ENCODE results near the gene RPS6KB1. TPM values are rescaled to one million over a fixed set of nuclear protein-coding genes. Genes with fewer than 3 reads are reported as not detected.
"Not testable (repeated sequence)": the region's sequence is repeated elsewhere in the genome, so short reads cannot be mapped to it uniquely, and the experiment has no call there.

Gene RPS6KB1
- total RNA-seq, 1 donor from 2014 or later: 34.9 TPM

- Histone ChIP-seq H3K27me3 (no peaks in the 10 kb centered on the region), H3K9me3 (no peaks in the 10 kb centered on the region), H3K27ac (no peak overlapping the region), H3K4me3 (no peak overlapping the region), H3K36me3 (peaks cover 80% of the 10 kb centered on the region), H3K4me1 (no peaks in the 10 kb centered on the region)
- ATAC-seq (no peak), DNase-seq (no peak)
- intact Hi-C loops (cut with DNase I): no loop called here
- TF ChIP-seq CTCF (IDR thresholded peaks at IDR 0.05): no peak
These were observed 48.2 kb downstream of the RPS6KB1 start for GRCh38 chr17:59941131-59941530.

GRCh38 chr17:59946433-59946832, 53.5 kb downstream of the RPS6KB1 start:
- H3K36me3 ChIP-seq: peaks cover 82% of the 10 kb centered on the region
- H3K27me3 ChIP-seq; ATAC-seq; H3K4me1 ChIP-seq; intact Hi-C loops (cut with DNase I); H3K4me3 ChIP-seq; DNase-seq; H3K27ac ChIP-seq; H3K9me3 ChIP-seq: not testable (repeated sequence)

GRCh38 chr17:59947310-59947709, 54.4 kb downstream of the RPS6KB1 start:
- intact Hi-C loops (cut with DNase I); DNase-seq; H3K27ac ChIP-seq; ATAC-seq; H3K4me1 ChIP-seq; H3K4me3 ChIP-seq; H3K9me3 ChIP-seq; H3K27me3 ChIP-seq: not testable (repeated sequence)
- peaks cover 73% of the 10 kb centered on the region for H3K36me3 ChIP-seq

GRCh38 chr17:59950049-59950448, 57.1 kb downstream of the RPS6KB1 start:
- ATAC-seq: no peak
- Histone ChIP-seq H3K36me3 (peaks cover 75% of the 10 kb centered on the region), H3K27me3 (no peaks in the 10 kb centered on the region), H3K9me3 (no peaks in the 10 kb centered on the region), H3K27ac (no peak overlapping the region), H3K4me1 (no peaks in the 10 kb centered on the region), H3K4me3 (no peak overlapping the region)
- no peak for TF ChIP-seq CTCF (IDR thresholded peaks at IDR 0.05)
- intact Hi-C loops (cut with DNase I): no loop called here
- DNase-seq: no peak

- no peak for DNase-seq
These were observed 61.9 kb downstream of the RPS6KB1 start for GRCh38 chr17:59954856-59955255.

GRCh38 chr17:59959574-59959973, 66.7 kb downstream of the RPS6KB1 start:
- H3K27me3 ChIP-seq; intact Hi-C loops (cut with DNase I); H3K9me3 ChIP-seq; H3K4me3 ChIP-seq; ATAC-seq; H3K27ac ChIP-seq; DNase-seq: not testable (repeated sequence)
- Histone ChIP-seq H3K4me1 (peaks cover 13% of the 10 kb centered on the region), H3K36me3 (peaks cover 48% of the 10 kb centered on the region)

More at GRCh38 chr17:59954856-59955255, 61.9 kb downstream of the RPS6KB1 start:
- ATAC-seq: no peak
- H3K27ac ChIP-seq: no peak overlapping the region
- no peaks in the 10 kb centered on the region for H3K27me3 ChIP-seq
- peaks cover 73% of the 10 kb centered on the region for H3K36me3 ChIP-seq
- H3K4me1 ChIP-seq: no peaks in the 10 kb centered on the region
- no peak for TF ChIP-seq CTCF (IDR thresholded peaks at IDR 0.05)
- no peaks in the 10 kb centered on the region for H3K9me3 ChIP-seq
- intact Hi-C loops (cut with DNase I): no loop called here
- no peak overlapping the region for H3K4me3 ChIP-seq

GRCh38 chr17:59962739-59963318, 69.9 kb downstream of the RPS6KB1 start:
- H3K36me3 ChIP-seq: peaks cover 16% of the 10 kb centered on the region
- no peak for TF ChIP-seq CTCF (IDR thresholded peaks at IDR 0.05)
- H3K4me3 ChIP-seq: peak overlapping the region; percentile 90
- DNase-seq: no peak
- ATAC-seq: no peak
- intact Hi-C loops (cut with DNase I): no loop called here
- H3K27me3 ChIP-seq: no peaks in the 10 kb centered on the region
- no peaks in the 10 kb centered on the region for H3K9me3 ChIP-seq
- H3K27ac ChIP-seq: no peak overlapping the region
- H3K4me1 ChIP-seq: peaks cover 16% of the 10 kb centered on the region
